Chondrocyte (in vitro differentiated cells): Measurements from ENCODE around the gene GLB1L2. TPM values are rescaled to one million over a fixed set of nuclear protein-coding genes. Genes with fewer than 3 reads are reported as not detected.
A peak's percentile ranks its signal among the peaks of the same experiment; 100 is the strongest.

ENCODE experiments used
- DNase-seq: peaks from one replicate; pipeline ENCODE4 v3.0.0; 2021; ENCODE audit warnings: mixed read lengths, low spot score
- H3K27ac Mint-ChIP-seq: one replicate; pipeline ENCODE4 v1.8.0; 2021; ENCODE audit warnings: mild to moderate bottlenecking, moderate library complexity, mixed read lengths; ENCODE audit not compliant: unreplicated experiment
- H3K27me3 Mint-ChIP-seq: 2 replicates; pipeline ENCODE4 v1.8.0; 2021; ENCODE audit warnings: low read depth, mixed read lengths
- H3K36me3 Mint-ChIP-seq: 2 replicates; pipeline ENCODE4 v1.8.0; 2021; ENCODE audit warnings: low read depth, mixed read lengths
- H3K4me1 Mint-ChIP-seq: 2 replicates; pipeline ENCODE4 v1.8.0; 2021; ENCODE audit warnings: low read depth, mild to moderate bottlenecking, mixed read lengths
- H3K4me3 Mint-ChIP-seq: one replicate; pipeline ENCODE4 v1.8.0; 2021; ENCODE audit warnings: mild to moderate bottlenecking, moderate library complexity, mixed read lengths; ENCODE audit not compliant: unreplicated experiment
- H3K9me3 Mint-ChIP-seq: 2 replicates; pipeline ENCODE4 v1.8.0; 2021; ENCODE audit warnings: low read depth, mixed read lengths
- total RNA-seq: library from RNA; stranded (reverse); gene quantifications from 3 replicates; pipeline ENCODE4 v1.2.1, GENCODE V29; 2021
- TF ChIP-seq, protein P1 (sequence below): fragments of 200-600 bp; sonication (generic); IDR thresholded peaks from 2 replicates; pipeline ENCODE4 v1.5.0; 2021; ENCODE audit warnings: antibody characterized with exemption, mild to moderate bottlenecking, moderate library complexity

The GLB1L2 gene
- total RNA-seq, 1 donor from 2014 or later = 0.35 TPM

DNA sequence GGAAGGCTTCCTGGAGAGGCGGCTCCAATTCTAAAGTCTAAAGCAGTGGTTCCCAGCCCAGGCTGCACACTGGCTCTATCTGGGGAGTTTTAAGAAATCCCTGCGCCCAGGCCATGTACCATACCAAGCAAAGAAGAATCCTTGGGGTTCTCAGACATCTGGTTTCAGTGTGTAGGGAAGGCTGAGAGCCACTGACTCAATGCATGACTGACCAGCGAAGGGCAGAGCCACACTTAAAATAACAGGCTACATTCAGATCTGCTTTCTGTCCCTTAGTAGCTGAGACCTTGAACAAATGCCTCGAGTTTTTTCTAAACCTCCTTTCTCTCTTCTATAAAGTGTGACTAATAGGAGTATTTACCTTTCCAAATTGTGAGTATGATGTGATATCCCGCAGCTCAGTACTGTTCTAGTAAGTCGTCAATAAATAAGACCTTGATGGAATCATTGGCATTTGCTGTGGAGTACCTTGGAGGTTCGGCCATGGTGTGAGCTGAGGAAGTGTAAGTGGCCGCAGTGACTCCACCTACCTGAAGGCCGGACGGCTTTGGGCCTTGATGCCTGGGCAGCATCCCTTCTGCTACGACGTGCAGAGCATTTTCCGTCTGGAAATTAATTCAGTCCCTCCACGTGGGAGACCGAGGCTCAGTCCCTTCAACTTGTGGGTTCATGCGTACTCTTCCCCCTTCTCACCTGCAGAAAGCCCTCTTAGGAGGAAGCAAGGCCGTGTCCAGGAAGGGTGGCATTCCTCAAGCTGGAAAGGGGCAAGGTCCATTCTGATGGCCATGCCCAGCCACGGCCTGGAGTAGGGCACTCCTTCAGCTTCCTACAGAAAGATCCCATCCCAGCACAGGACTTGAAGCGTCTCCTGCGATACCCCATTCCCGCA, 25.1 kb downstream of the GLB1L2 start:
- TF ChIP-seq, protein P1, sequence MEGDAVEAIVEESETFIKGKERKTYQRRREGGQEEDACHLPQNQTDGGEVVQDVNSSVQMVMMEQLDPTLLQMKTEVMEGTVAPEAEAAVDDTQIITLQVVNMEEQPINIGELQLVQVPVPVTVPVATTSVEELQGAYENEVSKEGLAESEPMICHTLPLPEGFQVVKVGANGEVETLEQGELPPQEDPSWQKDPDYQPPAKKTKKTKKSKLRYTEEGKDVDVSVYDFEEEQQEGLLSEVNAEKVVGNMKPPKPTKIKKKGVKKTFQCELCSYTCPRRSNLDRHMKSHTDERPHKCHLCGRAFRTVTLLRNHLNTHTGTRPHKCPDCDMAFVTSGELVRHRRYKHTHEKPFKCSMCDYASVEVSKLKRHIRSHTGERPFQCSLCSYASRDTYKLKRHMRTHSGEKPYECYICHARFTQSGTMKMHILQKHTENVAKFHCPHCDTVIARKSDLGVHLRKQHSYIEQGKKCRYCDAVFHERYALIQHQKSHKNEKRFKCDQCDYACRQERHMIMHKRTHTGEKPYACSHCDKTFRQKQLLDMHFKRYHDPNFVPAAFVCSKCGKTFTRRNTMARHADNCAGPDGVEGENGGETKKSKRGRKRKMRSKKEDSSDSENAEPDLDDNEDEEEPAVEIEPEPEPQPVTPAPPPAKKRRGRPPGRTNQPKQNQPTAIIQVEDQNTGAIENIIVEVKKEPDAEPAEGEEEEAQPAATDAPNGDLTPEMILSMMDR = no peak
- peaks cover 37% of the 10 kb centered on the region for H3K27me3 Mint-ChIP-seq
- no peaks in the 10 kb centered on the region for H3K4me1 Mint-ChIP-seq
- peaks cover 2% of the 10 kb centered on the region for H3K9me3 Mint-ChIP-seq
- H3K36me3 Mint-ChIP-seq = peaks cover 2% of the 10 kb centered on the region
- no peak overlapping the region for H3K4me3 Mint-ChIP-seq
- no peak for DNase-seq
- H3K27ac Mint-ChIP-seq = no peak overlapping the region

DNA sequence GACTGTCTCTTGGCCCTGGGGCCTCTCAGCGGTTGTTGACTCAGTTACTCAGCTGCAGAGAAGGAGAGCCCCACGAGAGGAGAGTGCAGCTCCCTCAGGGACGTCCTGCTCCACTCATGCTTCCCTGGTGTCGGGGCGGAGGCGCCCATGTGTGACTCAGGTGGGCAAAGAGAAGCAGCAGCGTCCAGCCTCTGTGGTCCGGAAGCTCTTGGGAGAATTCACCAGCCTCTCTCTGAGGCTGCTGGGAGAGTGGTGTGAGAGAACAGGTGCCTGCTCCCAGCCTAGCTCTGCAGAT, 25.7 kb downstream of the GLB1L2 start:
- Mint-ChIP-seq H3K4me3 (no peak overlapping the region), H3K4me1 (no peaks in the 10 kb centered on the region), H3K27me3 (peaks cover 39% of the 10 kb centered on the region), H3K36me3 (peaks cover 2% of the 10 kb centered on the region), H3K27ac (no peak overlapping the region), H3K9me3 (peaks cover 2% of the 10 kb centered on the region)
- TF ChIP-seq, protein P1 = no peak
- peak; percentile 87 for DNase-seq

DNA sequence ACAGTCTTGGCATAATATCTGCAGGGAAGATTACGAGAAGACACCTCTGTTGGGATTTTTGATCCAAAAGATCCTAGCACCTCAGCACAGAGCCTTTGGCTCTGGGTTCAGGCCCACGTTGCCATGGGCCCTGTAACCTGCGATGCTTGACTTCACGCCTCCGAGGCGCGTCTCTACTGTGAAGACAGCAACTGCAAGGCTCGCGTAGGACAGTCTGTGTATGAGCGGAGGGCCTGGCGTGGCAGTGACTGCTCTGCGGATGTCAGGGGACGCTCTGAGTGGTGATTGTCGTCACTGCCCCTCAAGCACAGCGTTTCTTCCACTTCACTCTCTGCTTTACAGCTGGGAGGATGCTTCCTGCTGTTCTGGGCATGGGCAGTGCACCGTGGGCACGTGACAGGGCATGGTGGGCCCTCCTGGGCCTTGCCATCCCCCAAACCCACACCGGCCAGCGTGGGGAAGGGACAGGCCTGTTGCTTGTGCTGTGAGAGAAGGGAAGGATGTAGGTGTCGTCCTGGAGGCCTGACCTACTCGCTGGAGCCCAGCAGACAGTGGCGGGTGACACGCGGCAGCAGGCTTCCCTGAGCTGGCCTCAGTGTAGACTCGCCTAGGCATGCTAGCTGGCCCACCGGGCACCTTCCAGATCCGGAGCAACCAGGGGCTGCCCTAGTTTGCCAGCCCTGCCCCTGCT, 26.5 kb downstream of the GLB1L2 start:
- DNase-seq = no peak
- Mint-ChIP-seq H3K27me3 (peaks cover 38% of the 10 kb centered on the region), H3K4me1 (no peaks in the 10 kb centered on the region), H3K27ac (no peak overlapping the region), H3K36me3 (peaks cover 2% of the 10 kb centered on the region), H3K9me3 (peaks cover 2% of the 10 kb centered on the region), H3K4me3 (no peak overlapping the region)
- TF ChIP-seq, protein P1 = no peak

DNA sequence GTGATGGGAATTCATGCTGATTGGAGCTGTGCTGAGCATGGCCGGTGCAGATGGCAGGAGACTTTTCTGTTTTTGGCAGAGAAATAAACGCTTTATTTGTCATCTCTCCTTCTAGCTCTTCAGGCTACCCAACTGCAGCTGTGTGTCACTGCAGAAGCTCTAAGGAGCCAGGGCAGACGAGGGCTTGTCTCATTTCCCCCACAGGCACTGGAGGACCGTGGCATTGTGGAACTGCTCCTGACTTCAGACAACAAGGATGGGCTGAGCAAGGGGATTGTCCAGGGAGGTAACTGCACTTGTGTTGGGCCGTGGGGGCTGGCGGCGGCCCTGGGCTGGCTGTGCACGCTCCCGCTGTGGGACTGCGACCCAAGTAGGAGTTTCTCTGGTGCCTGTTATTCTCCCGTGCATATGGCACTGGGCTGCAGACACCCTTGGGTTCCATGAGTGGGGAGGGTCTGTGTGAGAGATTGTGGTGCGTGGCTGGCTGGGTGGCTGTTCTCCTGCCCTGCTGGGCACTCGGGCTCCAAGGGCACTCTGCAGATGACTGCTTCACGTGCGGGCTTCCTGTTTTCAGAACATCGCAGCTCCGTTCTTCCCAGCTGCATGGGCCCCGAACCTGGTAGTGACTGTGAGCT, 27.2 kb downstream of the GLB1L2 start:
- no peak for DNase-seq
- no peak overlapping the region for H3K27ac Mint-ChIP-seq
- TF ChIP-seq, protein P1 = no peak
- H3K27me3 Mint-ChIP-seq = peaks cover 37% of the 10 kb centered on the region
- H3K36me3 Mint-ChIP-seq = no peaks in the 10 kb centered on the region
- no peak overlapping the region for H3K4me3 Mint-ChIP-seq
- H3K4me1 Mint-ChIP-seq = no peaks in the 10 kb centered on the region
- H3K9me3 Mint-ChIP-seq = no peaks in the 10 kb centered on the region

DNA sequence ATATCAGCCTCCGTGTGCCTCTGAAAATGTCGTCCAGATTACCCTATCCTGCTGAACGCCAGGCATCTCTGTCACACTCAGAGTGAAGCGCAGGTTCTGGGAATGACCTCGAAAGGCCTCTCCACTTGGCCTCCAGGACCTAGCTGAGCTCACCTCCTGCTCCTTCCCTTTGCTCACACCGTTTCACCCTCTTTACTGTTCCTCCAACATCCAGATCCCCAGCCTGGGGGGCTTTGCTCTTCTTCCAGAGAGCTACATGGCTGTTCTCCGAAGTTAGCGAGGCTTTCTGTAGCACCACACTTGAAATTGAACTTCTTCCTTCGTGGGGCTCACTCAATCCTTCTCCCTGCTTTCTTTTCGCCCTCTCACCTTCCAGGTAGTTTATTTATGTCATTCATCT, 27.9 kb downstream of the GLB1L2 start:
- Mint-ChIP-seq H3K27ac (no peak overlapping the region), H3K4me1 (no peaks in the 10 kb centered on the region), H3K36me3 (no peaks in the 10 kb centered on the region), H3K9me3 (no peaks in the 10 kb centered on the region), H3K27me3 (peaks cover 37% of the 10 kb centered on the region), H3K4me3 (no peak overlapping the region)
- TF ChIP-seq, protein P1 = no peak
- DNase-seq = no peak
